ENCODE measurements around the gene NCAN.
A peak's percentile ranks its signal among the peaks of the same experiment; 100 is the strongest.
"Not testable (repeated sequence)": the region's sequence is repeated elsewhere in the genome, so short reads cannot be mapped to it uniquely, and the experiment has no call there.

Gene NCAN

GRCh38 chr19:19226204-19226603, 14.4 kb downstream of the NCAN start:
- no peak for DNase-seq

DNA sequence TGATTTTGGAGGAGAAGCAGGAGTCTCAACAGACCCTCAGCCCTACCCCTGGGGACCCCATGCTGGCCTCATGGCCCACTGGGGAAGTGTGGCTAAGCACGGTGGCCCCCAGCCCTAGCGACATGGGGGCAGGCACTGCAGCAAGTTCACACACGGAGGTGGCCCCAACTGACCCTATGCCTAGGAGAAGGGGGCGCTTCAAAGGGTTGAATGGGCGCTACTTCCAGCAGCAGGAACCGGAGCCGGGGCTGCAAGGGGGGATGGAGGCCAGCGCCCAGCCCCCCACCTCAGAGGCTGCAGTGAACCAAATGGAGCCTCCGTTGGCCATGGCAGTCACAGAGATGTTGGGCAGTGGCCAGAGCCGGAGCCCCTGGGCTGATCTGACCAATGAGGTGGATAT, 14.9 kb downstream of the NCAN start:
- no peak for DNase-seq

GRCh38 chr19:19227217-19227616, 15.5 kb downstream of the NCAN start:
- no peak for DNase-seq

- no peak for DNase-seq
Observed at GRCh38 chr19:19229701-19230100, 17.9 kb downstream of the NCAN start.

DNA sequence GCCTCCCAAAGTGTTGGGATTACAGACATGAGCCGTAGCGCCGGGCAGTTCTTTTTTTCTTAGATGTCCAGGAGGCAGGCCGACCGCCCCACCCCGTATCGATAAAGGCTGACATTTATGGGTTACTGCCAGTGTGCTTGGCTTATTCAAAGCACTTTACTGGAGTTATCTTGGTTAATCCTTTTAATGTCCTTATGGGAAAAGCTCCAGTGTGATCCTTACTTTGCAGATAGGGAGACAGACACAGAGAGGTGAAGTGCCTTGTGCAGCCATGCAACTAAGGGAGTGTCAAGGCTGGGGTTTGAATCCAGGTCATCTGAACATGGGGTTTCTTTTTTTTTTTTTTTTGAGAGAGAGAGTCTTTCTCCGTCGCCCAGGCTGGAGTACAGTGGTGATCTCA, 19.2 kb downstream of the NCAN start:
- DNase-seq = no peak

- no peak for DNase-seq
Observed at GRCh38 chr19:19232261-19232721, 20.5 kb downstream of the NCAN start.

- DNase-seq = no peak
Observed at GRCh38 chr19:19234220-19234816, 22.6 kb downstream of the NCAN start.

GRCh38 chr19:19236173-19236572, 24.4 kb downstream of the NCAN start:
- DNase-seq = no peak

DNA sequence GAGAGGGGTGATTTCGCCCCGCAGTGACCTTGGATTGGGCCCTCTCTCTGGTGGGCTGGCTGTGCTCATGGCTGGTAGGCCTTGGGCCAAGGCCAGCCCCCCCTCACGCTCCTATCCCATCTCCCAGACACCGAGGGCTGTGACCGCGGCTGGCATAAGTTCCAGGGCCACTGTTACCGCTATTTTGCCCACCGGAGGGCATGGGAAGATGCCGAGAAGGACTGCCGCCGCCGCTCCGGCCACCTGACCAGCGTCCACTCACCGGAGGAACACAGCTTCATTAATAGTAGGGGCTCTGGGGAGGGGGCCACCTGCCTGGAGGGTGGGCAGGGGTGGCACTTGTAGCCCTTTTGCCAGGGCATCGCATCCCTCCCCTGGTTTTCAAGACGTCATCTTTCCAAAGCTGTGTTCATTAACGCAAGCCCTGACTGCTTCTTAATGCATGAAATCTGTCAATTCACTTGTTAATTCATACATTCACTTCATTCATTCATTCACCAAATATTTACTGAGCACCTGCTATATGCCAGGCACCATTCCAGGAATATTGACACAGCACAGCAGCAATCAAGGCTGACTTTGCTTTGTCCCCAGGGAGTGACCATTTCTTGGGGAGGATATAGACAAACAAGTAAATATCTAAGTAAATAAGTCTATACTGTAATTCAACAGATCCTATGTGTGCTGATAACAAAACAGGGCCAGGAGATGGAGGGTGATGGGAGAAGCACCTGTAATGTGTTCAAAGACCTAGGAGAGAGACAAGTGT, 26.6 kb downstream of the NCAN start:
- no peak for DNase-seq

DNA sequence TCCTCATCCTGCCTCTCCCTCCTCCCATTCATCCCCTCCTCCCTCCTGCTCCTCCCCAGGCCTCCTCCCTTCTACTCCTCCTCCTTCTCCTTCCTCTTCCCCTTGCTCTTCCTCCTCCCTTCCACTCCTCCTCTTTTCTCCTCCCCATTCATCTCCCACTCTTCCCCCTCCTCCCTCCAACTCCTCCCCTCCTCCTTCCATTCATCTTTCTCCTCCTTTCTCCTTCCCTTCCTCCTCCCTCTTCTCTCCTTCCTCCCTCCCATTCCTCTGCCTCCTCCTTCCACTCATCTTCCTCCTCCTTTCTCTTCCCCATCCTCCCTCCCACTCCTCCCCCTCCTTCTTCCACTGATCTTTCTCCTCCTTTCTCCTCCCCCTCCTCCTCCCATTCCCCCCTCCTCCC, 27.9 kb downstream of the NCAN start:
- no peak for DNase-seq

DNA sequence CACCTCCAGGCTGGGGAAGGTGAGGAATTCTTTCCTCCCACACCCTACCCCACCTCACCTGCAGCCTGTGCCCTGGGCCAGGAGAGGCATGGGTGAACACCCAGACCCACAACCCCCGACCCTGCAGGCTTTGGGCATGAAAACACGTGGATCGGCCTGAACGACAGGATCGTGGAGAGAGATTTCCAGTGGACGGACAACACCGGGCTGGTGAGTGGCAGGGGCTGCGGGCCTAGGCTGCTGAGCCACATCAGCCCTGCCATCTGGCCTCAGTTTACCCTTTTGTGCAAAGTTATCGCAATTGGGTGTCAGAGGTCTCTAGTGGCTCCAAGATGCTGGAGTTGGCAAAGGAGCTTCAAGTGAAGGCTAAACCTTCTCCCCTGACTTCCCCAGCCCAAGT, 28.7 kb downstream of the NCAN start:
- DNase-seq = no peak

DNA sequence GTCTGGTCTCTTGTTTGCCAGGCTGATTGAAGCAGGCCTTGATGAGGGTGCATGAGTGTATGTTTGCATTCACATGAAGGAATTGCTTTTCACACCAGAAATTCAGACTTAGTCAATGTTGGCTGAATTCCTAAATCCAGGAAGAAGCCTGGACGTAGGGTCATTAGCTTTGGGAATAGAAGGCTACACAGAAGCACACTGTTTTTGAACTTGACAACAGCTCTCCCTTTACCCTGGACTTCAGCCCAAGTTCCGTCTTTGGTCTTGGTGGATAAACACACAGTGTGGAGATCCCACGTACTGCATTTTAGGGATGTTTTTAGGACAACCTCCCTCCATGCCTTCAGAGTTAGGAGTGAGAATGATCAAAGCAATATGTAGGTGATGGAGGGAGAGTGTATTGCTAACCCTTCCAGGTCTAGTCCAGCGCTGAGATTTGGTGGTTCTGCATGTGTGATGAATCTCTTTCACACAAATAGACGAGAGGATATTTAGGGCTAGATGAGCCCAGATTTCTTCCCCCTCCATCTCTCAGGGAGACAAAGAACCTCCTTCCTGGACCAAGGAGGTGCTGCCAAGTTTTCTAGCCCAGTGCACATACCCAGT, 38.5 kb downstream of the NCAN start:
- DNase-seq = no peak

- DNase-seq = not testable (repeated sequence)
Observed at GRCh38 chr19:19253409-19253808, 41.7 kb downstream of the NCAN start.

GRCh38 chr19:19256072-19256969, 44.6 kb downstream of the NCAN start:
- DNase-seq = no peak

- no peak for DNase-seq
Observed at GRCh38 chr19:19257137-19257536, 45.4 kb downstream of the NCAN start.

GRCh38 chr19:19257836-19258588, 46.3 kb downstream of the NCAN start:
- no peak for DNase-seq

DNA sequence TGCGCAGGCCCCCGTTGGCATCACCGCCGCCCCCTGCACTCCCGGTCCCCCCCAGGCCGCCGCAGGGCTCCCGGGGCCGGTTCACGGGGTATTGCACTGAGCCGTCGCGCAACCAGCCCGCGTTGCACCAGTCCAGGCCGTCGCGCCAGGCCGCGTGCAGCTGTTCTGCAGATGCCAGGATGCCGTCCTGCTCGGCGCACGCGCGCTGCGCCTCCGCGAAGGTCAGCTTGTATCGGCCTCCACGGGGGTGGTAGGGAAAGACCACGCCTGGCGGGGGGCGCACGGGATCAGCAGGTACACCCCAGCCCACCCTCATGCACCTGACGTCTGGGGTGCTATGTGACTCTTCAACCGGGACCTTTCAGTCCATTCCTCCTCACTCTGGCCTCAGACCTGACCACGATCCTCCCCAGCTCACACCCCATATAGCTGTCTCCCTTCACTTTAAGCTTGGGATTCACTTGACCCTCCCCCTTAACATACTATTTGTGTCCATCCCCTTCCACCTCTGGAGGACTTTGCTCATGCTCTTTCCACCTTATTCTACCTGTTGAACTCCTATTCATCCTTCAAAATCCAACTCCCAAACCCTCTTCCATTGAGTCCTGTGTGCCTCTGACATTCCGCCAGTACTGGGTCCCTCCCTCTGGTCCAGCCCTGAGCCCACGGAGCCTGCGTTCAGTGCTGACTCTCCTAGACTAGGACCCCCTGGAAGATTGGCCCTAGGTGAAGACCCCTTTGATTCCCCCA, 47.0 kb downstream of the NCAN start:
- no peak for DNase-seq

DNA sequence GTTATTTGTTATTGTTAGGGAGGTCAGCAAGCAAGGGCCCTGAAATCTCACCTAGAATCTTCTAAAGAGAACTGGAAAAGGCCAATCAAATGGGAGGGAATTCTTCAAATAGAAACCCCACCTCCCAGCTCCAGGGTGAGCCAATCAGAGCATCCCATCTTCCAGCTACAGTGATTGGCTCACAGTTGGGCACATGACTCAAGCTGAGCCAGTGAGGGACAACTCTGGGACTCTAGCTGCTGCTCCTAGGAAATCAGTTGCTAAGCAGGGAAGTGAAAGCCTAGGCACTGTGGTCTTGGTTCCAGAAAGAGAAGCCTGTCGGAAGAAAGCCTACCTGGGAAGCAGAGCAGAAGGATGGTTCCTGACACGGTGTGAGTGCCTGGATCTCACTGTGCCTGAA, 48.0 kb downstream of the NCAN start:
- DNase-seq = peak; percentile 52

DNA sequence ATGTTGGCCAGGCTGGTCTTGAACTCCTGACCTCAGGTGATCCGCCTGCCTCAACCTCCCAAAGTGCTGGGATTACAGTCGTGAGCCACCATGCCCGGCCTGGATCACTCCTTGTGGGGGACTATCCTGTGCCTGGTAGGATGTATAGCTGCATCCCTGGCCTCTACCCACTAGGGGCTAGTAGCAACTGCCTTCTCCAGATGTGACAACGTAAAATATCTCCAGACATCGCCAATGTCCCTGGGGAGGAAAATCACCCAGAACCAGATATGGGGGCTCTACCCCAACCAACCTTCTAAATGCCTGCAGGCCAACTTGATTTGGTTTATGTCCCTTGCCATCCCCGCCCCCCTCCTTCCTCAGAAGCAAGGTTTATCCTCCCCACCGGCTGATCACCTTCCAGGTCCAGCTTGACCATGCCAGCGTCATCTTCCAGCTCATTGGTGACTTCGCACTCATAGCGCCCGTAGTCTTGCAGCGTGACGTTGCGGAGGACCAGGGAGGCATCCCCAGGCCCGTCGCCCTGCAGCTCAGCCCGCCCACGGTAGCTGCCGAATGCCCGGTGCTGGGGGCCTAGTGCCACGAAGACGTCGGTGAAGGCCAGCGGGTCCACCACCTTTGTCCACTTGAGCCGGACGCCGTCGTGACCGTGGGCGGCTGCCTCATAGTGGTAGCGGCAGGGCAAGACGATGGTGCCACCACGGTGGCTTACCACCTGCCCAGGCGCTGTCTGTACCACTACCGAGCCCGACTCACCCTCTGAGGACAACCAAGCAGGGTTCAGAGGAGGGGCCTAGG, 48.9 kb downstream of the NCAN start:
- no peak for DNase-seq

GRCh38 chr19:19261350-19262189, 49.8 kb downstream of the NCAN start:
- DNase-seq = no peak

Data from hematopoietic multipotent progenitor cell treated with erythropoietin and hydrocortisone succinate and interleukin-3 and kit ligand, for 8 days (in vitro differentiated cells).